Hypothalamus (tissue), 51 donors: ENCODE measurements around the gene MAP3K21.

Experiments used
- DNase-seq, 51 donors: peaks; one replicate each; lab custom pipeline; 2025; lab: John Stamatoyannopoulos, UW

The MAP3K21 gene

DNA sequence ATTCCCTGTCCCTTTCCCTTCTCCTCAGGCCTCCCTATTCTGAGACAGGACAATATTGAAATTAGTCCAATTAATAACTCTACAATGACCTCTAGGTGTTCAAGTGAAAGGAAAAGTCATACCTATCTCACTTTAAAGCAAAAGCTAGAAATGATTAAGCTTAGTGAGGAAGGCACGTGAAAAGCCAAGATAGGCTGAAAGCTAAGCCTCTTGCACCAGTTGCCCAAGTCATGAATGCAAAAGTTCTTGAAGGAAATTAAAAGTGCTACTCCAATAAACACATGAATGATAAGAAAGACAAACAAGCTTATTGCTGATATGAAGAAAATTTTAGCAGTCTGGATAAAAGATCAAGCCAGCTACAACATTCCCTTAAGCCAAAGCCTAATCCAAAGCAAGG lies 3.8 kb upstream of the MAP3K21 start:
- no peak for DNase-seq

- DNase-seq = no peak
These were observed 1.2 kb upstream of the MAP3K21 start for GRCh38 chr1:233326319-233326718.

DNA sequence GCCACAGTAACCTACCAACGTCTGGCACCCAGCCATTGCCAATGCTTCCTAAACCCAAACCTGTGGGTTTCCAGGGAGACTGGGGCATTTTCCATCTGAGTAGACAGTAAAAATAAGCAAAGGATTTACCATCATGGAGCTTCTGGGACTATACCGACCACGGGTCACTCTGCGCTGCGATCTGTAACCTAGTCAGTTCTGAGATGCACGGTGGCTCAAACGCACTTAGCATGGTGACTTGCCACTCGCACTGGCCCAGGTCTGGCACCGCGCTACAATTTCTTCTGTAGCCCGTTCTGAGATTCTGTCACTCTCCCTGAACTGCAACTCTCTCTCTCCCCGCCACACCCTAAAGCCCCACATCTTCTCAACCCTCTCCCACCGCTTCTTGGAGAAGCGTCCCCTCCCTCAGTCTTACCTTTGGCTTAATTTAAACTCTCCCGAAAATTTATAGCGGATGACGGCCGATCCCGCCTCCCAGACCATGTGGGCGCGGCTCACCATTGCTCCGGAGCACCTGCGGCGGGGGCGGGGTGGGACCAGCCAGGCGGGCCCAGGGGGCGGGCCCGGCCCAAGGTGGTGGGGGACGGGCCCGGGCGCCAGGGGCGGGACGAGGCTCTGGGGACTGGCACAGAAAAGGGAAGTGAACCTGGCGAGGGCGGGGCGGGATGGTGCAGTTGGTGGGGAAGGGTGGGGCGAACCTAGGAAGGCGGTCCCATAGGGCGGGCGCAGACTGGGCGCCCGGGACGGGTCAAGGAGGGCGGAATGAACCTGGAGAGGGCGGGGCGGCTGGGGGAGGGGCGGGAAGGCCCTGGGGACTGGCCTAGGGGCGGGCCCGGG lies 493 bp upstream of the MAP3K21 start:
- peak in 31 of 51 donors; percentile 16 to 76 (median 44) for DNase-seq

DNA sequence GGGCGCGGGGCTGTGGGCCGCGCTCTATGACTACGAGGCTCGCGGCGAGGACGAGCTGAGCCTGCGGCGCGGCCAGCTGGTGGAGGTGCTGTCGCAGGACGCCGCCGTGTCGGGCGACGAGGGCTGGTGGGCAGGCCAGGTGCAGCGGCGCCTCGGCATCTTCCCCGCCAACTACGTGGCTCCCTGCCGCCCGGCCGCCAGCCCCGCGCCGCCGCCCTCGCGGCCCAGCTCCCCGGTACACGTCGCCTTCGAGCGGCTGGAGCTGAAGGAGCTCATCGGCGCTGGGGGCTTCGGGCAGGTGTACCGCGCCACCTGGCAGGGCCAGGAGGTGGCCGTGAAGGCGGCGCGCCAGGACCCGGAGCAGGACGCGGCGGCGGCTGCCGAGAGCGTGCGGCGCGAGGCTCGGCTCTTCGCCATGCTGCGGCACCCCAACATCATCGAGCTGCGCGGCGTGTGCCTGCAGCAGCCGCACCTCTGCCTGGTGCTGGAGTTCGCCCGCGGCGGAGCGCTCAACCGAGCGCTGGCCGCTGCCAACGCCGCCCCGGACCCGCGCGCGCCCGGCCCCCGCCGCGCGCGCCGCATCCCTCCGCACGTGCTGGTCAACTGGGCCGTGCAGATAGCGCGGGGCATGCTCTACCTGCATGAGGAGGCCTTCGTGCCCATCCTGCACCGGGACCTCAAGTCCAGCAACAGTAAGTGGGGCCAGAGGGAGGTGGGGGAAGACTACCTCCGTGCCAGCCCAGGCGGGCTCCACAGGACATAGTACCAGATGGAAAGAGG lies 808 bp downstream of the MAP3K21 start:
- DNase-seq = peak in 7 of 51 donors; percentile 1 to 33 (median 14)

GRCh38 chr1:233331676-233332519 lies 4.4 kb downstream of the MAP3K21 start:
- DNase-seq = no peak

GRCh38 chr1:233333086-233333485 lies 5.6 kb downstream of the MAP3K21 start:
- no peak for DNase-seq

GRCh38 chr1:233334092-233334491 lies 6.6 kb downstream of the MAP3K21 start:
- DNase-seq = no peak

GRCh38 chr1:233336554-233337456 lies 9.3 kb downstream of the MAP3K21 start:
- DNase-seq = no peak

GRCh38 chr1:233337505-233337904 lies 10.0 kb downstream of the MAP3K21 start:
- DNase-seq = no peak

DNA sequence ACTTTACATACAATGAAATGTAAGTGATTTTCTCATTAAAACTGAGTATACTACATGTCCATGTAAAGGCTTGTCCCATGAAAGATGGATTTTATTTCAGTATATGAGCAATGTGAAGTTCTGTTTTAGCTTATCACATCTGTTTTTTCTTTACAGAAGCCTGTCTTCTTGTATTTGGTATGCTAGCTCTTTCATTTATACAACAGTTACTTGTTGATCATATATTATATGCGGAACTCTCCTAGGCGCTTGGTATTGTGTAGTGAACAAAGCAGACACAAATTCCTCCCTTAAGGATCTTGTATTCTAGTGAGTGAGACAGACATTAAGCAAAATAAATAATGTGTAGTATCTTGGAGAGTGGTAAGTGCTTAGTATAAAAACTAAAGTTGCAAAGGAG lies 10.6 kb downstream of the MAP3K21 start:
- DNase-seq = no peak

- no peak for DNase-seq
These were observed 12.6 kb downstream of the MAP3K21 start for GRCh38 chr1:233340031-233340555.

DNA sequence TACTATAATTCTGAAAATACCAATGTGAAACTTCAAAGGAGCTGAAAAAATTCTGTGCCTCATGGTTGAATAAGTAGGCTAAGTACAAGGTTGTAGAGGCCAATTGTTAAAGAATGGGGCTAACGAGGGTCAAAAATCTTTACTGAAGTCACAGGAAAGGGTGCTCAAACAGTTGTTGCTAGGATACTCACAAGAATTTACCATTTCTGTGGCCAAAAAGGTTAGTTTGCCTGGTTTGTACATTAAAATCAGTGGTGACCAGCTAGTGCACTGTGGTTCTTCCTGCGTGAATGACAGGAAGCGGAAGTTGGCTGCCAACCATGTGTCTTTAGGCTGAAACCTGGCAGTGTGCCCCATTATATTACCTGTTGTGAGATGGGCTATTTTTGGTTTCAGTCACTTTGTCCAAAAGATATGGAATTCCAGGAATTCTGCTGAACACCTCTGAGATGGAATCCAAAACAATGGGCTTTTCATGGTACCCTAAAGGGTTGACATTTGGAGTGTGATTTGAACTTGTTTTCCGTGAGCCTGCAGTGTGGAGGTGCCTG lies 13.5 kb downstream of the MAP3K21 start:
- no peak for DNase-seq

DNA sequence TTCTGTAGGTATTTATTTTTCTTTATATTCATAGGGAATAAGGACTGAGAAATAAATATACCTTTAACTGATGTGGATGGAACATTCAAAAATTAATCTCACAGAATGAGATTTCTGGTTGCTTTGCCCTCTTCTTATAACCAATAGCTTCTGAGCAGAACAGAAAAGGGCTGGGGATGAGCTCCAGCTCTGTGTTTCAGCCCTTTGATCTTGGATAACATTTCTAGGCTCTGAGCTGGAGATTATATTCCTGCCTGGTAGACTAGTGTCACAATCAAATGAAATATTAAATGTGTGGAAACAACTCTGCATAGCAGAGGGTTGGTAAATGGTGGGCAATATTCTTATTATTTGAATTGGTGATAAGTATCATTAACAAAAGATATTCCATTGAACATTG lies 14.6 kb downstream of the MAP3K21 start:
- DNase-seq = no peak

- no peak for DNase-seq
These were observed 15.7 kb downstream of the MAP3K21 start for GRCh38 chr1:233343262-233343661.

DNA sequence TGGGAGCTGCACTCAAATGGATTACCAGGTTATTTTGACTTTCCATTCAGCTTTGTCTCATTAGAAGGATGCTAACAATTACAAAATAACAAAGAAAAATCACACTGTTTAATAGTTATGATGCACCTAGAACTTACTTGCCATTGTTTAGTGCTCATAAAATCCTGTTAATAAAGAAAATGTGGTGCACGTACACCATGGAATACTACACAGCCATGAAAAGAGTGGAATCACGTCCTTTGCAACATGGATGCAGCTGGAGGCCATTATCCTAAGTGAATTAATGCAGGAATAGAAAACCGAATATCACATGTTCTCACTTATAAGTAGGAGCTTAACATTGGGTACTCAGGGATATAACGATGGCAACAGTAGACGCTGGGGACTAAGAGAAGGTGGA lies 19.8 kb downstream of the MAP3K21 start:
- DNase-seq = no peak

DNA sequence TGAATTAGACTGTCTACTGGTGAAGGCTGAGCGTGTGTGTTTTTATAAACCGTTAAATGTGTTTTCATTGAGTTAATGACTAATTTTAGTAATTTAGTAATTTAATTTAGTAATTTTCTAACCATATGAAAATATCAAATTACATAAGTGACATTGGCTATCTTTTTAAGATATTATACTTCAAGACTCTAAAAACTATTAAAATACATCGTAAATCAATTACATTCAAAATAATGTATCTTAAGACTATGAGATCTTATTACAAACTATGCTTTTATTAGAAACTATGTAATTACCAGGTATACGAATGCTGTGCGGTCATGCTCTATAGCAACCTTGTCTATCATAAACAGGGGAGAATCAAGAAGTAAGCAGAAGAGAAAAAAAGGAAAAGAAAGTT lies 21.6 kb downstream of the MAP3K21 start:
- no peak for DNase-seq

DNA sequence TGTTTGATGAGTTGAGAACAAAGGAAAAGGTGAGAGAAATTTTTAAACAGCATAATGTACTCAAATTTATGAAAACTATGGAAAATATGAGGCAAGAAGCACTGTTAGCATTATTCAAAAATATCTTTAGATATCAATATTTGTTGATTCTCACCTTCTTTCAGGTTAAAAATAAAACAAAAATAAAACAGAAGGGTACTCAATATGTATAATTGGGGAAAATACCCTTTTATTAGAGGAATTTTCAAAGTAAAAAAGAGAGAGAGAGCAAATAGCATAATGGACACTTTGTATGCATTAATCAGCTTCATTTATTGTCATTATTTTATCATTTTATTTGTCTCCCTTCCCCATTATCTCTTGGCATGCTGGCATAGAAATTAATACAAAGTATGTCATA lies 27.5 kb downstream of the MAP3K21 start:
- DNase-seq = no peak

DNA sequence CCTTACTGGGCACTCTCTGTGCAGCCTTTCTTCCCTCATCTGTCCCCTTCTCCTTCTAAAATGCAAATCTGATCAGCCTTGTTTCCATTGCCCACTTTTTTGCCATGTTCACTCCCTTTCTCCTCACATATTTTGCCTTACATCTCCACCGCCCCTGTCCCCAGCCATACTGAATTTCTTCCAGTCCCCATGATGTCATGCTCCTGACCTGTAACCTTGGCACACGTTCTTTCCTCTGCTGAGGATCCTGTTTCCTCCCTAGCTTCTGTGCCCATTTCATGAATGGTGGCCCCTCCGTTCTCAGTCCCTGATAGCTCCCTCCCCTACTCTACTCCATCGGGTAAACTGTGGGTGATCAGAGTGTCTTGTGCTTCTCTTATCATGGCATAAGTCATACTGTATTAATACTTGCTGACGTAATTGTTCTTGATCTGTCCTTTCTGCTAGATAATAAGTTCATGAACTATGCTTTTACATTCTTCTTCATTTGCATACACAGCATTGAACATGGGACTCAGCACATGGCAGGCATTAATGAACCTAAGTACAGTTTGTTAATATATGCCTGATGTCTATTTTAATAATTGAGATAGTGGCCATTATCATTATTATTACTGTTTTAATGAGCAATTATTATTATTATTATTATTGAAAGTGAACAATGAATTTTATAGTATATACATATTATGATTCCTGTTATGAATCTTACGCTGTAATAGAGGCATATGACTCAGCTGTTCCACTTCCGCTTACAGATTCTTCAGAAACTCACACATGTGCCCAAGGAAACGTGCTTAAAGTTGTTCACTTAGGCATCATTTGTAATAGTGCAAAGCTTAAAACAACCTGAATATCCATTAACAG lies 28.5 kb downstream of the MAP3K21 start:
- DNase-seq = no peak

- DNase-seq = no peak
These were observed 29.1 kb downstream of the MAP3K21 start for GRCh38 chr1:233356705-233356987.
